GM19025 (cell line): Measurements from ENCODE around the gene SUSD1.
"Not testable (repeated sequence)": the region's sequence is repeated elsewhere in the genome, so short reads cannot be mapped to it uniquely, and the experiment has no call there.

ENCODE experiments used
- ATAC-seq: cut with Tn5 transposase; IDR thresholded peaks from one replicate; pipeline ENCODE4 v1.9.1; 2021; ENCODE audit warnings: mild to moderate bottlenecking, low read depth, moderate library complexity; ENCODE audit not compliant: unreplicated experiment

Gene SUSD1

DNA sequence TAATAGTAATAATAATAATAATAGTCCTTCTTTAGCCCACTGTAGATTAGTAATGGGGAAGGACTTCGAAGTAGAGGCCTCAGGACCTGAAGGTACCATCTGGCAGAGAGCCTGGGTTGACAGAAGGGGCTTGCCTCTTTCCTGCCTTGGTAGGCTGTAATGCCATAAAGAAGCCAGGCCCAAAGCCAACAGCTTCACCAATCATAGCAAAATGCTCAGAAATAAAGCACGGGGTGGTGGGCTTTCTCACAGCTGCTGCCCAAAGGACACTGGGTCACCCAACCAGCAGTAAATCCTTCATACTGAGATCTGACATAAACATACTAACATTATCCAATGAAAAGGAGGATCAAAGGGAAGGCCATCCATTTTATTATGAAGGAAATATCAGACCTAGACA, 70.7 kb downstream of the SUSD1 start:
- no peak for ATAC-seq

DNA sequence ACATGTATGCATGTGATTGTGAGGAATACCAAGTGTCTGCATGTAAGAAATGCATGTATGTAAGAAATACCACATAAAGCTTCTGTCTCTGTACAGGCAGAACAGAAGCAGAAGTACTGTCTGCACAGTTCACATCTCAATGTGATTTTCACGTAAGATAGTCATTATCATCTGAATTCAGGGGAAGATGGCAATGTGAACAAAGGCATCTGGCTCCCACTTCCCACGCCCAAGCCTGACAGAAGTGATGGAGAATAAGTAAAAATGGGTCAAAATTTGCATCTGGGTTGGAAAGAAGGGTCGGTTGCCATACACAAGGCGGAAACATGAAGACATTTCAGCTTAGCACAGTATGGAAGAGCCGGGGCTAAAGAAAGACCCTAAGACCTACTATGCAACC, 71.7 kb downstream of the SUSD1 start:
- no peak for ATAC-seq

DNA sequence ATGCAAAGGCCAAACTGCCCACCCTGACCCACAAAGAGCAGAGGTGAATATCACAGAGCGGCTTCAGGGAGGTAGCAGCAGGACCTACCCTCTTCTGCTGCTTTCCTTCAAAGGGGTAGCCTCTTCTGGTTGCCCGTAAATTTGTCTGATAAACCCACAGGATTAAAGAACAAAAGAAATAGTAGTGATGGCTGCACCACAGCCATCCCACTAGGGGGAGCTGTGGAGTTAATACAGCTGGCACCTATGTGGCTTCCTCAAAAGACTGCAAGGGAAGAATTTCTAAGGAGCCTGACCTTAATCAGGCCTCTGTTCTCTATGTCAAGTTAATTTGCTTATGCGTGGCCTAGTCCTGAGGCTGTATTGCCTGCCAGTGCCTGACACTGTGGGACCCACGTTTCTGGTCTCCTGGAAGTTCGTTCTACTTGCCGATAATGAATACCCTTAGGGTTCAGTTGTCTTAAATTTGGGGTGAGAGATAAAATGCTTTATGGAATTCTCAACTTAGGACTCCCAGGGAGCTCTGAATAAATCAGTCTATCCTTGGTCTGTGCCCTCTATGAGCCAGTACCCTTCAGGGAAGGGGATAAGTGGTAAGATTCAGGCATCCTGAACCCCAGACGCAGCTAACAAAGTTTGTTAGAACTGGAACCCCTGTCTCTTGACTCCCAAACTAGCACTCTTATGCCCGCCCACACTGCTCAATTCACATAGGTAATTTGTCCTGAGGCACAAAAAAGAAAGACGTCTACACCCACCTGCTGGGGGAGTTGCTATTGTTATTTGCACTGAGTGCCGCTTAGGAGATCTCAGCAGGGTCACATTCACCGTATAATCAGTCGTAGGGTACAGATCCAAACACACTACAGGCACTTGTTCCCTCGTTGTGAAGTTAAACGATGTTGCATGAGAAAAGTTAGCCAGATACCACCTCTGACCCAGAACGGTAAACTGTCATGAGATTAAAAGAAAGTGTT, 77.1 kb downstream of the SUSD1 start:
- ATAC-seq: no peak

DNA sequence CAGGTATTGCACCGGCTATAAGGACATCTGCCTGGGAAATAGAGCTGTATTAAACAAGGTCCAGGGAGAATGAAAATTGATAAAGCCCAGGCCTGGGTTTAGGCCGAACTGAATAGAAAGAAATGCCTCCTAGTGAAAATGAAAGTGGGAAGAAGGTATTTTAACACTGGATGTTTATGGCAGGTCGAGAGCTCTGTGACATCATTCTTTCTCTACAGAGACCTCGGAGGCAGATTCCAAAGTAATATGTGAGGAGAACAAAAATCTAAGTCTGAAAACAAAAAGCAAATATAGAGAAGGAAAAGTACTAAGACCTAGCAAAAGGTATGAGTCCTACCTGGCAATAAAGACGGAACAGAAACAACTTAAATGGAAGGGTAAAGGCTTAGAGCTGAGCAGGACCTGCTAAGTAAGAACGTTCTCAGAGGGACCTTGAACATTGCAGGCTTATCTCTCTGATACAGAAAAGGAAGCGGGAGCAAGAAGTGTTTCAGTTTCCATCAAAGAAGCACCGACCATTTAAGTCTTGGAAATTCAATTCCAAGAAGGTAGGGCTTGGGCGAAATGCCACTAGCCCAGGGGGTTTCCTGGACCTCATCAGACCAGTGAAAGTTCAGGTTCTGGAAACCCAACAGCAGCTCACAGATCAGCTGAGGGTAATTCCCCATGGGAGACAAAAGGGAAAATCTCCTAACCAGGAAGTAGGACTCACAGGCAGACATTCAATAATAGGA, 80.0 kb downstream of the SUSD1 start:
- no peak for ATAC-seq

DNA sequence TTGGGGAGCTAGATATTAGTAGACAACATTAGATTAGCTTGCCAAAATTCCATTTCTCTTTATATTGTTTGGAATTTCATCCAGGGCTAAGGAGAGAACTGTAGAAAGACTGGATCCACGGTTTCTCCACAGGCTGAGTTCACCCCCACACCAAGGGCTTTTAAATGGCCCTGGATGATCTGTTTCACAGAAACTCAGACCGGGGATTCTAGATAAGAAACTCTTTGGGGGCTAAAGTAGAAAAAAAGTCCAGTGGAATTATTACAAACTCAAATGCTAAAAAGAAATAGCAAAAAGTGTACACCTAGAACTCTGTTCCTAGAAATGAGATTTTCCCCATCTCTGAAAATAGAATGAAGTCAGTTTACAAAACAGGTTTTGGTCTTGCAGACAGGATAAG, 80.9 kb downstream of the SUSD1 start:
- no peak for ATAC-seq

DNA sequence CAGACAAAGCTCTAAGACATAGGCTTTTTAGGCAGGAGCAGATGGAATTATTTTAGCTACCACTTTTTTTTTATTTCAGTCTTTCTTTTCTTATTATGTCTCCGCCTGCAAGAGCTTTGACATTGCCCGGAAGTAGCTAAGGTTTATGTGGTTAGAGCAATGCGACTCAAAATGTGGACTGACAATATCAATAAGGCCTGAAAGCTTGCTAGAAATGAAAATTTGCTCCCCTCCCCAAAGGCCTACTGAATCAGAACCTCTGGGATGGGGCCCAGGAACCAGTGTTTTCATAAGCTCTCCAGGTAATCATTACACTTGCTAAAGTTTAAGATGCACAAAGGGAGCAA, 81.3 kb downstream of the SUSD1 start:
- ATAC-seq: no peak

DNA sequence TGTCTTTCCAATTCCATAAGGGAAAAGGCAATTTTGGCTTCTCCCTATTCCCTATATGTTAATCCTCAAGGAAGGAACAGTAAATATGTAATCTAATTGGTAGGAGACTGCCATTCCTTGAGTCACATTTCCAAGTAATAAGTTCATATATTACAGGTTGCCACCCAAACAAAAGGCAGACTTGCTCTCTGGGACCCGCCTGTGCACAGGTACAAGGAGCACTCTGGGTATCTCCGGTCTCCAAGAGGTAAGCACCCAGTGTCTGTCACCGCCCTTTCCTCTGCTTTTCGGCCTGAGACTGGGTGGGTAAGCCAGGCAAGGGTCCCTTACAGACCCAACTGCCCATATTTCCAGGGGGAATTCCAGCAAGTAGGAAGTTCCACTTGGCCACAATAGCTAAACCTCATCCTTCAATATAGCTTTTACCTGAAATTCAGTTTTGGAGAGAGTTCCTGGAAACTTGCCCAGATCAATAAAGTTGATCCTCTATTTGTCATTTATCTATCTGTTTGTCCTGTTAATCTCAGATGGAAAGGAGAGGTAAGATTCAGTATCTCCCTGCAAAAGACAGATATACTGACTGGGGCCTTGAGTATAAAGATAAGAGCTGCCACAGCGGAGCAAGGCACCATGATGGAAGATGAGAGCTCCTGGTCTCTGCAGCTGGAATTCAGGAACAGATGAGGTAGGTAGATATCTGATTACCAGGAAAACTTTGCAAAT, 81.8 kb downstream of the SUSD1 start:
- no peak for ATAC-seq

DNA sequence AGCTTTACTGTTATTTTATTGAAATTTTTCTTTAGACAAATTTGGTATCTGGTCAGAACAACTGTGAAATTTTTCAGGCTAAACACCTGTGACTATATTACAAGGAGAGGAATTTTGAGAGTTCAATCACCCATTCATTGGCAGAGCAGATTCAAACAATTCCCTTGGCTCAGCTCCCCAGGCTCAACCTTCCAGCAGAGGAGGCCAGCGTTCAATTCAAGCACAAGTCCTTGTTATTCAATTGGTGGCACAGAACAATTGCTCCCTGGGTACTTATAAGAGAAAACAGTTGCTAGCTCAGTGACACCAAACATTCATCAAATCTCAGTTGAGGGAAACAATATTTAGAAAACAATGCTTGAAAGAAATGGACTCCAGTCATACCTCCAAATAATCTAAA, 83.3 kb downstream of the SUSD1 start:
- ATAC-seq: no peak

DNA sequence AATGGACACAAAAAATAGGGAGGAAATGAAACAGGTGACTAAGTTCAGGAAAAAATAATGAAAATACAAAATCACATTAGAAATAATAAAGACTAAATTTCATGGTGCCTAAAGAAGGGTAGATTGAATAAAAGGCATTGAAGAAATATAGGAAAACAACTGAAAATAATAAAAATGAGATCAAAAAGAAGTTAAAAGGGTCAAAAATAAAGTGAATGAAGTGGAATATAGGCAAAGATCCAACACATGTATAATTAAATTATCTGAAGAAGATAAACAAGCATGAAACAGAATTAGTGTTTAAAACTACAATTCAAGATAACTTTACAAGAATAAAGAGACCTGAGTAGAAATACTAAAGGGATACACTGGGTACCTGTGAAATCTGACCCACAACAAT, 87.6 kb downstream of the SUSD1 start:
- no peak for ATAC-seq

DNA sequence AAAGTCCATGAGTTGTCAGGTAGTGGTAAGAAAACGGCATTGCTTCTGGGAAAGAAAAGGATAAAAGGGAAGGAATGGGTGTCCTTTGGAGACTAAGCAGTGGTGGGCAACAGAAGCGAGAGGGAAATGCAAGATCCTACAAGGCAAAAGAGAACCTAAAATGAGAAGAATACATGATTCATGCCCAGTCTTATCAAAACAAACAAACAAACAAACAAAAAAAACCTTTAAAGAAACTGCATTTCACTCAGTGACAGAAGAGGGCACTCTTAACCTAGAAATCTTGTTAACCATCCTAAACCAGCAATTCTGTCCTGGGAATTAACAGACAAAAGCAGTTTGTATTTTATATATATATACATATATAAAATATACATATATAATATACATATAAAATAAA, 88.5 kb downstream of the SUSD1 start:
- ATAC-seq: no peak

DNA sequence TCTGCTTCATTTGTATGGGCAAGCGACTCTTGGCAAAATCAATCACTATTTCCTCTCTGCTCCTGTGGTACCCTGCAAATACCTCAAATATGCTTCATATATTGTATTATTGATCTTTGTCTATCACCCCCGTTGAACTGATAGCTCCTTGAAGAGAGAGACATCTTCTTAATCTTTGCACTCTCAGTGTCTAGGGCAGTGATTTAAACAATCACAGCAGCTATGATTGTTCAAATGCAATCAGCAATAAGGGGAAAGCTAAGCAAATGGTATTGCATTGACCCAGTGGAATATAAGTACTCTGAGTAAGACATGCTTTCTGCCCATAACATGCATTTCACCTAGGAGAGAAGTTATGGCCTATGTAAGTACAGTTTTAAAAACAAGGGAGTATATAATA, 90.2 kb downstream of the SUSD1 start:
- ATAC-seq: no peak

DNA sequence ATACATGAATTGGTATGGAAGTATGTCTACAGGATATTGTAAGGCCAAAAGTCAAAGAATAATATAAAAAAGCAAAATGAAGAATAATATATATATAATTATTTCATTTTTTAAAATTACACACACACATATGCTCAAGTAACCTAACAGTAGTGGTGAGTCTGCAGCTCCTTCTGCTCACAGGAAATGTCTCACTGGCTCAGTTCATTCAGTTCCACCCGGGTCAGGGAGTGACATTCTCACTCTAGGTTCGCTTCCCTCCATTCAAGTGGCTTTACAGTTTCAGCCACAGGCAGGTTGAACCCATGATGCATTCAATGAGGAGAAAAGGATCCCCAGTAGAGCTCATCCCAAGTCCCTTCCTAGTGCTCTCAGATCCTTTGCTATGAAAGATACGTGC, 90.8 kb downstream of the SUSD1 start:
- no peak for ATAC-seq

DNA sequence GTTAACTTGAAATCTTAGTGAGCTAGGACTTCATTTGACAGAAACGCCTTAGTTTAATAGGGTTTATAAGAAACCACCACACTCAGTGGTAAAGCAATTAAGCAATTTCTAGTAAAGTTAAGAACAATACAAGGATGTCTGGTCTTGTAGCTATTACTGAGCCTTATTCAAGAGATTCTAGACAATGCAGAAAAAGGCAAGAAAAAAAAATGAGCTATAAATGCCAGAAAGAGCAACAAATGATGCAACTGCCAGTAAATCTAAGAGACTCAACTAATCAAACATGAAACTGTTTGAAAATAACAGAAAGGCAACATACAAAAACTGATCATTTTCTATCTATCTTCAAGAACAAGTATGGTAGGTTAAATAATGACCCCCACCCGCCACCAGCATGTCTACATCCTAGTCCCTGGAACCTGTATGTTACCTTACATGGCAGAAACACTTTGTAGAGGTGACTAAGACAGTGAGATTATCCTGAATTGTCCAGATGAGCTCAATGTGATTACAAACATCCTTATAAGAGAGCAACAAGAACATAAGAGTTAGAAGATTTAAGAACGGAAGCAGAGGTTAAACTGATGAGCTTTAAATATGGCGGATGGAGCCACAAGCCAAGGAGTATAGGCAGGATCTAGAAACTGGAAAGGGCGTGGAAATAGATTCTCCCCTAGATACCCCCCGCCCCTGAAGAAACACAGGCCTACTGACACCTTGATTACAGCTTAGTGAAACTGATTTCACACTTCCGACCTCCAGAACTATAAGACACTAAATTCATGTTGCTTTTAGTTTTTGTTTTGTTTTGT, 93.0 kb downstream of the SUSD1 start:
- ATAC-seq: no peak

DNA sequence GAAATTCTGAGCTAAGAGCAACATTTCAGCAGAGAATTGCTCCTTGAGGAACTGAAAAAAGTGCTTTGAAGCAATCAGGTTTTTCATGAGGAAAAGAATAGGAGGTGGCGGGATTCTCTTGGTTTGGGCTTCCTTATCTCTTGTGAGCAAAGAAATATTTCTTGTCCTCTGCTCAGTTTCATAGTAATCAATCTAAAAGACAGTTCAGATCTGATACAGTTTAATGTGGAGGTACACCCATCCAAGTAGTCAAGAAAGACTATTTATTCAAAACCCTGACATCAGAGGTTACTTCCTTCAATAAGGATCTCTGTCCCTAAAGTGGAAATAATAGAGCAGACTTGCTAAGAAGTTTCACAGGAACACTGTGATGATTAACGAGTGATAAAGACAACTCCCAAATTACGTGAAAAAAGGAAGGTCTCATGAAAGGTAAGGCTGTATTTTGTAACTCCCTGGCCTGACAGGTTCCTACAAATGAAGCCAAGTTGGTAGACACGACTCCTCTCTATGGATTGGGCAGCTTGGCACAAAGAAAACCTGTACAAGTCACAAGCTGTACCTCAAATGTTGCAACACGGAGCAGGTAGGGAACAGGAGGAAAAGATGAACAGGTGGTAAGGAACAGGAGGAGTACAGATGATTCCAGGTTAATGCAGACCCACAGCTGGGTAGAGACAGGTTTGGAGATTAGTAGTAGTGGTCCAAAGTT, 94.1 kb downstream of the SUSD1 start:
- ATAC-seq: no peak

DNA sequence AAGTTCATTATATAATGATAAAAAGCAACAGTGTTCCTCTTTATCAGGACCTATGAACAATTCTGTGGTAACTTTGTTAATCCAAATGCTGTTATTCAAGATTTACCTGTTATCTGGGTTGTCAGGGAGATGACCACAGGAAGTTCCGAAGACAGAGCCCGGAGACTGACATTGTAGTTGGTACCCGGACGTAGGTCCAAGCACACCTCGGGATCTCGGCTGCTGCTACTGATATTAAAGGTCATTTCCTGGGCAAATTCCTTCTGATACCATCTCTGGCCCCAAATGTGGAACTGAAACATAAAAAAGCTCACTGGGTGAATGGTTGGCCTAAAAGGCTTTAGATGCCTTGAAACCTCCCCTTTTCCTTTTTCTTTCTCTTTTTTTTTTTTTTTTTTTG, 96.7 kb downstream of the SUSD1 start:
- peak; percentile 69 for ATAC-seq

DNA sequence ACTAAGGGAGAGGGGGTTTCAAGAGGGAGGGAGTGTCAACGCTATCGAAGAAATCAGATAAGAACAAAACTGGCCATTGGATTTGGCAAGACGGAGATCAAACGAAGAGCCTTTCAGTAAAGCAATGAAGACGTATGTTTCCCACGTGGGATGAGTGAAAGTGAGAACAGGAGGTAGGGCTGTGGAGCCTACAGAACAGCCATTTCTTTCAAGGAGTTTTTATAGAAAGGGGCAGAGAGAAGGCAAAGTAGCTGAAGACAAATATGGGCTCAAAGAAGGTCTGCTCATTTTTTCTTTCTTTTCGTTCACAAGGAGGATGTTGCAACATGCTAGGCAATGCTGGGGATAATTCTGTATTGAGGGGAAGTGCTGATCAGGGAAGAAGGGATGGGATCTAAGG, 98.3 kb downstream of the SUSD1 start:
- no peak for ATAC-seq

DNA sequence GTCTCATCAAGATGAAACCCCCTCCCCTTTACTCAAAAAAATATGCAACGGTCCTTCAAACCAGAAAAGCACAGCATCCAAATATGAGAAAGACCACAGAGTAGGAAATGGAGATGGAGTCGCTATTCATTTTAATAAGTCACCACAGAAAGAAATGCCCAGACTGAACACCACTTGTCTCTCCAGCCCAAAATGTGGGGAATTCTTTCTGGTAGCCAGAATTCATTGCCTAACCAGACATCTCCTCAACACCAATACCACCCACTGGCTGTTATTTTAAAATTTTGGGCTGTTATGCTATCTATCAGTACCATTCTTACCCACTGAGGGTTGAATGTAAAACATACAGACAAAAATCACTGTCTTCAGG, 100.1 kb downstream of the SUSD1 start:
- ATAC-seq: no peak

DNA sequence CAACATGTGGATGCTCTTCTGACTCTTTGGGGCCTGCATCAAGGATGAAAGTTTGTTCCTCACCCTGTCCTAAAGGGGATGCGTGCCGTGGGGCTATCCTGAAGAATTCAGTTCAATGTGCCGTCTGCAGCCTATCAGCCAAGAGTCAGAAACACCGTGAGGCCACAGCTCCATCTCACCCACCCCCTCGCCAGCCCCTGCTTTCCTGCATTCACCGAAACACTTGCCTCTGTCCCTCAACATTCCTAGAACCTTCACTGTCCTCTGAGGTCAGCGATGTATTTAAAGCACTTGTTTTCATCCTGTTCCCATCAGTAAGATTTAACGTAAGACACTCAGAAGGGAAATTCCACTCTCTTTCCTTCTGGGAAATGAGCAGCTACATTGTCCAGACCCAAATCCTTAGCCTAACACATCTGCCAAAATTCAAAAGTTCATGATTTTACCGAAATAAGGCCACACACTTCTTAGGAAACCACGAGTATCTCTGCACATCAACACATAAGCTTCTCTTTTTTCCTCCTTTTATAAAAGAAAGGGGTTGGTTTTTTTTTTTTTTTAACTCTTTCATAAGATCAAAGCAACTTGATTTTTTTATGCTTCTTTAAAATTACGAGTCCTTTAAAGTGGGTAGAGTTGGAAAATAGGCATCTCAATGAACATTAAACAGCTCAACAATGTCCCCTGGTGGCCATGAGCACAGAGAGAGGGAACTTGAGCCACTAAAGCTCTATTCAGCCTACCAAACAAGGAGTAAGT, 100.7 kb downstream of the SUSD1 start:
- no peak for ATAC-seq

DNA sequence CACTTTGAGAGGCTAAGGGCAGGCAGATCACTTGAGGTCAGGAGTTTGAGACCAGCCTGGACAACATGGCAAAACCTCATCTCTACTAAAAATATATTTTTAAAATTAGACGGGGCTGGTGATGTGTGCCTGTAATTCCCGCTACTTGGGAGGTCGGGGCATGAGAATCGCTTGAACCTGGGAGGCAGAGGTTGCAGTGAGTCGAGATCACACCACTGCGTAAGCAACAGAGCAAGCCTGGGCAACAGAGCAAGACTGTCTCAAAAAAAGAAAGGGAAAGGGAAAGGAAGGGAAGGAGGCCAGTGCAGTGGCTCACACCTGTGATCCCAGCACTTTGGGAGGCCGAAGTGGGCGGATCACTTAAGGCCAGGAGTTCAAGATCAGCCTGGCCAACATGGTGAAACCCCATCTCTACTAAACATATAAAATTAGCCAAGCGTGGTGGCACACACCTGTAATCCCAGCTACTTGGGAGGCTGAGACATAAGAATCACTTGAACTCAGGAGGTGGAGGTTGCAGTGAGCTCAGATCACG, 101.4 kb downstream of the SUSD1 start:
- not testable (repeated sequence) for ATAC-seq
